ENCODE data around the gene PSMB7. TPM values are rescaled to one million over a fixed set of nuclear protein-coding genes. Genes with fewer than 3 reads are reported as not detected.

The PSMB7 gene
- total RNA-seq, 2 experiments from 2014 or later: 164 to 186 TPM

DNA sequence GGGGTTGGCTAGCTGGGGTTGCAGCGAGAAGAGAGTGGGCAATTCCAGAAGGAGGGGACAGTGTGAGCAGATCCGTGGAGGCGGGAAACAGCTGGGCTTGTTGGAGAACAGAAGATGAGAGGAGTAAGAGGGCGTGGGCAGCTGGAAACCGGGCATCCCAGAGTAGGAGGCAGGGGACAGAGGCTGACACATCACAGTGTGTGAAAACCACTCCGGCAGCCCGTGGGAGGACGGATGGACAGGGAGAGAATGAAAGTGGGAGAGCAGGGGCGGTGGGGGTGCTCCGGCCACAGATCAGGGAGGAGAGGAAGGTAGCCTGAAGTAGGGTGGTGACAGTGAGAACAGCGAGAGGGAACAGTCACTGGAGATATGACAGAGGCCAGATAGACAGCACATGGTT, 8.3 kb upstream of the PSMB7 start:
- intact Hi-C loops (cut with micrococcal nuclease; ENCODE audit: unreplicated experiment): no loop called here
- H3K79me2 ChIP-seq (ENCODE audit: insufficient read depth, low read depth, low read length): no peaks in the 10 kb centered on the region
- ChIA-PET POLR2A (no interaction called here), CTCF (ENCODE audit: unreplicated experiment) (no interaction called here)
- no peak overlapping the region for H3K27ac ChIP-seq (ENCODE audit: low read depth, low read length, poor library complexity, severe bottlenecking)
- no peaks in the 10 kb centered on the region for H3K9me2 ChIP-seq (ENCODE audit: insufficient read depth, low read length)
- no peaks in the 10 kb centered on the region for H4K20me1 ChIP-seq (ENCODE audit: insufficient read depth, low read length)
- no peak overlapping the region for H2AFZ ChIP-seq (ENCODE audit: low read length)
- H3K4me3 ChIP-seq (ENCODE audit: low read depth, low read length, poor library complexity, severe bottlenecking): no peak overlapping the region
- no peak for TF ChIP-seq EZH2phosphoT487 (IDR thresholded peaks at IDR 0.05; ENCODE audit: borderline replicate concordance, low read depth, low read length)
- TF ChIP-seq, protein P1, sequence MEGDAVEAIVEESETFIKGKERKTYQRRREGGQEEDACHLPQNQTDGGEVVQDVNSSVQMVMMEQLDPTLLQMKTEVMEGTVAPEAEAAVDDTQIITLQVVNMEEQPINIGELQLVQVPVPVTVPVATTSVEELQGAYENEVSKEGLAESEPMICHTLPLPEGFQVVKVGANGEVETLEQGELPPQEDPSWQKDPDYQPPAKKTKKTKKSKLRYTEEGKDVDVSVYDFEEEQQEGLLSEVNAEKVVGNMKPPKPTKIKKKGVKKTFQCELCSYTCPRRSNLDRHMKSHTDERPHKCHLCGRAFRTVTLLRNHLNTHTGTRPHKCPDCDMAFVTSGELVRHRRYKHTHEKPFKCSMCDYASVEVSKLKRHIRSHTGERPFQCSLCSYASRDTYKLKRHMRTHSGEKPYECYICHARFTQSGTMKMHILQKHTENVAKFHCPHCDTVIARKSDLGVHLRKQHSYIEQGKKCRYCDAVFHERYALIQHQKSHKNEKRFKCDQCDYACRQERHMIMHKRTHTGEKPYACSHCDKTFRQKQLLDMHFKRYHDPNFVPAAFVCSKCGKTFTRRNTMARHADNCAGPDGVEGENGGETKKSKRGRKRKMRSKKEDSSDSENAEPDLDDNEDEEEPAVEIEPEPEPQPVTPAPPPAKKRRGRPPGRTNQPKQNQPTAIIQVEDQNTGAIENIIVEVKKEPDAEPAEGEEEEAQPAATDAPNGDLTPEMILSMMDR (conservative IDR thresholded peaks at IDR 0.05; ENCODE audit: low read length): no peak
- no TSS peak for BruUV-seq (replicated peaks)
- no peak for DNase-seq (ENCODE audit: low spot score)
- no peaks in the 10 kb centered on the region for H3K9me3 ChIP-seq (ENCODE audit: low read length)
- no peak overlapping the region for H3K4me2 ChIP-seq (ENCODE audit: low read length)
- no peaks in the 10 kb centered on the region for H3K36me3 ChIP-seq (ENCODE audit: insufficient read depth, low read length)
- no peaks in the 10 kb centered on the region for H3K4me1 ChIP-seq (ENCODE audit: insufficient read depth, low read length, poor library complexity, severe bottlenecking)

DNA sequence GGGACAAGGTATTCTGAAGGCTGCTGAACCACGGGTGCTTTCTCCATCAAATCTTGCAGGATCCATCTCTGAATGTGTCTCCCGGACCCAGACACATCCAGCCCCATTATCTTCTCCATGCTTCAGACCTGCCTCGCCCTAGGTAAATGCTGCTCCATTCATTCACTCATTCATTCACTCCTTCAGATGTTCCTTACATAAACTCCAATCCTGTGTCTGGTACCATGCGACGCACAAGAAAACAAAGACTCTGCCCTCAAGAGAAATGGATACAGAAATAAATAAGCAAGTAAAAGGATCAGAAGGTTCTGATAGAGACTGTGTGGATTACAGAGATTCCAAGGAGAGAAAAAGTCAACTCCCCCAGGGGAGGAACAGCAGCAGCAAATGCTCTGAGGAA, 7.9 kb upstream of the PSMB7 start:
- no peaks in the 10 kb centered on the region for H3K9me2 ChIP-seq (ENCODE audit: insufficient read depth, low read length)
- no peaks in the 10 kb centered on the region for H3K79me2 ChIP-seq (ENCODE audit: insufficient read depth, low read depth, low read length)
- no peak for TF ChIP-seq EZH2phosphoT487 (IDR thresholded peaks at IDR 0.05; ENCODE audit: borderline replicate concordance, low read depth, low read length)
- TF ChIP-seq, protein P1 (conservative IDR thresholded peaks at IDR 0.05; ENCODE audit: low read length): no peak
- H2AFZ ChIP-seq (ENCODE audit: low read length): no peak overlapping the region
- no peaks in the 10 kb centered on the region for H3K36me3 ChIP-seq (ENCODE audit: insufficient read depth, low read length)
- no peak for DNase-seq (ENCODE audit: low spot score)
- no peak overlapping the region for H3K4me2 ChIP-seq (ENCODE audit: low read length)
- no peaks in the 10 kb centered on the region for H3K9me3 ChIP-seq (ENCODE audit: low read length)
- ChIA-PET CTCF (ENCODE audit: unreplicated experiment) (no interaction called here), POLR2A (no interaction called here)
- no peaks in the 10 kb centered on the region for H3K4me1 ChIP-seq (ENCODE audit: insufficient read depth, low read length, poor library complexity, severe bottlenecking)
- no peak overlapping the region for H3K4me3 ChIP-seq (ENCODE audit: low read depth, low read length, poor library complexity, severe bottlenecking)
- H3K27ac ChIP-seq (ENCODE audit: low read depth, low read length, poor library complexity, severe bottlenecking): no peak overlapping the region
- H4K20me1 ChIP-seq (ENCODE audit: insufficient read depth, low read length): no peaks in the 10 kb centered on the region
- intact Hi-C loops (cut with micrococcal nuclease; ENCODE audit: unreplicated experiment): no loop called here
- BruUV-seq (replicated peaks): no TSS peak

DNA sequence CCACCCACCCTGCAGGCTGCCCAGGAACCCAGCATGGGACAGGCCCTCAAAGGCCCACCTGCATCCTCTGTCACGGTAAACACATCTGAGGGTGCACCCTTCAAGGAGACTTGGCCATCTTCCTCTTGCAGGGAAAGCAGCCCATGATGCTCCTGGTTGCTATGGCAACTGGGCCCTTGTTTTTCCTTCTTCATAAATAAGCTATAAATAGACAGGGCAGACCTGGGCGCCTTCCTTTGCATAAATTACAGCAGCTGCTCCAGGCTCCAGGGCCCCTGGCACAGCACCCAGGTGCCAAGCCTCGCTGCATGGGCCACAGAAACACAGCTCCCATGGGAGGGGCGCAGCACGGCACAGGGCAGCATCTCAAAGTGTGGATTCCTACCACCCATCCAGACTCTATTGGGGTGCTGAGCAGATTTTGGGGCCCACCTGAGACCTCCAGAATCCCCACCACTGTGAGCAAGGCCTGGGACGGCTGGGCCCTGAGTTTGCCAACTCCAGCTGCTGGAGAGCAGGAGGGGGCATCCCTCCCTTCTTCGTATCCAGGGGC, 5.8 kb upstream of the PSMB7 start:
- intact Hi-C loops (cut with micrococcal nuclease; ENCODE audit: unreplicated experiment): no loop called here
- BruUV-seq (replicated peaks): no TSS peak
- no peak overlapping the region for H3K27ac ChIP-seq (ENCODE audit: low read depth, low read length, poor library complexity, severe bottlenecking)
- DNase-seq (ENCODE audit: low spot score): peak; percentile 8
- H3K79me2 ChIP-seq (ENCODE audit: insufficient read depth, low read depth, low read length): no peaks in the 10 kb centered on the region
- no peaks in the 10 kb centered on the region for H4K20me1 ChIP-seq (ENCODE audit: insufficient read depth, low read length)
- no peak overlapping the region for H2AFZ ChIP-seq (ENCODE audit: low read length)
- H3K4me2 ChIP-seq (ENCODE audit: low read length): no peak overlapping the region
- H3K9me3 ChIP-seq (ENCODE audit: low read length): peaks cover under 1% of the 10 kb centered on the region; the same call in 1 of the 2 replicates
- ChIA-PET CTCF (ENCODE audit: unreplicated experiment) (interaction anchor here (0.6 to 1.0 kb wide), 2 partner anchors 19 to 27 kb away, joined by 3 read pairs; no protein-coding TSS in a partner anchor), POLR2A (no interaction called here)
- no peak overlapping the region for H3K4me3 ChIP-seq (ENCODE audit: low read depth, low read length, poor library complexity, severe bottlenecking)
- TF ChIP-seq, protein P1 (conservative IDR thresholded peaks at IDR 0.05; ENCODE audit: low read length): no peak
- TF ChIP-seq EZH2phosphoT487 (IDR thresholded peaks at IDR 0.05; ENCODE audit: borderline replicate concordance, low read depth, low read length): no peak
- no peaks in the 10 kb centered on the region for H3K4me1 ChIP-seq (ENCODE audit: insufficient read depth, low read length, poor library complexity, severe bottlenecking)
- no peaks in the 10 kb centered on the region for H3K36me3 ChIP-seq (ENCODE audit: insufficient read depth, low read length)
- no peaks in the 10 kb centered on the region for H3K9me2 ChIP-seq (ENCODE audit: insufficient read depth, low read length)
